ENCODE measurements around the gene RBSN.

GRCh38 chr3:15102836-15103235 lies 3.9 kb upstream of the RBSN start:
- TF ChIP-seq, protein P1, sequence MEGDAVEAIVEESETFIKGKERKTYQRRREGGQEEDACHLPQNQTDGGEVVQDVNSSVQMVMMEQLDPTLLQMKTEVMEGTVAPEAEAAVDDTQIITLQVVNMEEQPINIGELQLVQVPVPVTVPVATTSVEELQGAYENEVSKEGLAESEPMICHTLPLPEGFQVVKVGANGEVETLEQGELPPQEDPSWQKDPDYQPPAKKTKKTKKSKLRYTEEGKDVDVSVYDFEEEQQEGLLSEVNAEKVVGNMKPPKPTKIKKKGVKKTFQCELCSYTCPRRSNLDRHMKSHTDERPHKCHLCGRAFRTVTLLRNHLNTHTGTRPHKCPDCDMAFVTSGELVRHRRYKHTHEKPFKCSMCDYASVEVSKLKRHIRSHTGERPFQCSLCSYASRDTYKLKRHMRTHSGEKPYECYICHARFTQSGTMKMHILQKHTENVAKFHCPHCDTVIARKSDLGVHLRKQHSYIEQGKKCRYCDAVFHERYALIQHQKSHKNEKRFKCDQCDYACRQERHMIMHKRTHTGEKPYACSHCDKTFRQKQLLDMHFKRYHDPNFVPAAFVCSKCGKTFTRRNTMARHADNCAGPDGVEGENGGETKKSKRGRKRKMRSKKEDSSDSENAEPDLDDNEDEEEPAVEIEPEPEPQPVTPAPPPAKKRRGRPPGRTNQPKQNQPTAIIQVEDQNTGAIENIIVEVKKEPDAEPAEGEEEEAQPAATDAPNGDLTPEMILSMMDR (IDR thresholded peaks at IDR 0.05; ENCODE audit: insufficient read depth, low read length) = no peak
- TF ChIP-seq SPI1 (IDR thresholded peaks at IDR 0.05; ENCODE audit: borderline replicate concordance, low read depth) (no peak), POLR2AphosphoS5 (IDR thresholded peaks at IDR 0.05; ENCODE audit: low read depth) (no peak), GABPA (IDR thresholded peaks at IDR 0.05; ENCODE audit: low read depth) (no peak)
- TF ChIP-seq, protein P2, sequence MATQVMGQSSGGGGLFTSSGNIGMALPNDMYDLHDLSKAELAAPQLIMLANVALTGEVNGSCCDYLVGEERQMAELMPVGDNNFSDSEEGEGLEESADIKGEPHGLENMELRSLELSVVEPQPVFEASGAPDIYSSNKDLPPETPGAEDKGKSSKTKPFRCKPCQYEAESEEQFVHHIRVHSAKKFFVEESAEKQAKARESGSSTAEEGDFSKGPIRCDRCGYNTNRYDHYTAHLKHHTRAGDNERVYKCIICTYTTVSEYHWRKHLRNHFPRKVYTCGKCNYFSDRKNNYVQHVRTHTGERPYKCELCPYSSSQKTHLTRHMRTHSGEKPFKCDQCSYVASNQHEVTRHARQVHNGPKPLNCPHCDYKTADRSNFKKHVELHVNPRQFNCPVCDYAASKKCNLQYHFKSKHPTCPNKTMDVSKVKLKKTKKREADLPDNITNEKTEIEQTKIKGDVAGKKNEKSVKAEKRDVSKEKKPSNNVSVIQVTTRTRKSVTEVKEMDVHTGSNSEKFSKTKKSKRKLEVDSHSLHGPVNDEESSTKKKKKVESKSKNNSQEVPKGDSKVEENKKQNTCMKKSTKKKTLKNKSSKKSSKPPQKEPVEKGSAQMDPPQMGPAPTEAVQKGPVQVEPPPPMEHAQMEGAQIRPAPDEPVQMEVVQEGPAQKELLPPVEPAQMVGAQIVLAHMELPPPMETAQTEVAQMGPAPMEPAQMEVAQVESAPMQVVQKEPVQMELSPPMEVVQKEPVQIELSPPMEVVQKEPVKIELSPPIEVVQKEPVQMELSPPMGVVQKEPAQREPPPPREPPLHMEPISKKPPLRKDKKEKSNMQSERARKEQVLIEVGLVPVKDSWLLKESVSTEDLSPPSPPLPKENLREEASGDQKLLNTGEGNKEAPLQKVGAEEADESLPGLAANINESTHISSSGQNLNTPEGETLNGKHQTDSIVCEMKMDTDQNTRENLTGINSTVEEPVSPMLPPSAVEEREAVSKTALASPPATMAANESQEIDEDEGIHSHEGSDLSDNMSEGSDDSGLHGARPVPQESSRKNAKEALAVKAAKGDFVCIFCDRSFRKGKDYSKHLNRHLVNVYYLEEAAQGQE (IDR thresholded peaks at IDR 0.05; ENCODE audit: insufficient replicate concordance, low read depth) = no peak
